Mucosa of descending colon (tissue), 3 donors: ENCODE measurements around the gene CTPS1. TPM values are rescaled to one million over a fixed set of nuclear protein-coding genes. Genes with fewer than 3 reads are reported as not detected.

ENCODE experiments used
- ATAC-seq: fragments of 200-7000 bp; cut with Tn5 transposase; one replicate; pipeline ENCODE4 v1.9.1; 2020; ENCODE audit warnings: mild to moderate bottlenecking, moderate library complexity
- DNase-seq, 3 donors: peaks; one replicate each; pipeline ENCODE4 v3.0.0-alpha.2; 2020
- H3K36me3 ChIP-seq: fragments of 200-600 bp; one replicate; pipeline ENCODE4 v1.8.0; 2021; ENCODE audit warnings: low read depth, mild to moderate bottlenecking
- H3K4me1 ChIP-seq: fragments of 200-600 bp; one replicate; pipeline ENCODE4 v1.8.0; 2021; ENCODE audit warnings: low read depth, mild to moderate bottlenecking
- H3K4me3 ChIP-seq: fragments of 200-600 bp; one replicate; pipeline ENCODE4 v1.8.0; 2021; ENCODE audit warnings: mild to moderate bottlenecking
- H3K9me3 ChIP-seq: fragments of 200-600 bp; one replicate; pipeline ENCODE4 v1.8.0; 2021; ENCODE audit warnings: mild to moderate bottlenecking
- intact Hi-C, 2 donors: fragments of 100-400 bp; cut with DNase I in 1 of 2; cut with micrococcal nuclease in 1 of 2; formaldehyde crosslinking; loops; one replicate each; pipeline versions ENCODE4 v1.11.0 to v1.11.1; 2022; cut with DNase I, micrococcal nuclease
- total RNA-seq, 3 donors: library from RNA; stranded (reverse); fragmentation: NEBNext Ultra II Directional in 2 of 3; extraction: Animal tissue kit (Norgen Biotek cat#: 25700) in 2 of 3; gene quantifications; one replicate each; pipeline versions ENCODE4 v1.2.1 to v1.2.4, GENCODE V29; 2021 to 2023
- TF ChIP-seq, protein P1 (sequence below): fragments of 200-600 bp; IDR thresholded peaks from one replicate; pipeline ENCODE4 v1.8.0; 2022; ENCODE audit warnings: antibody characterized with exemption, mild to moderate bottlenecking
- donor health status: DM: no; HTN: no; CAD: no; lungs with moderate emphysema.
- donor health status: DM: no; HTN: no; CAD: no.
- donor health status: DM: no; HTN: yes; CAD: no.

Gene CTPS1
- total RNA-seq, 3 donors from 2014 or later, result 6.5 to 49.1 (median 15.7) TPM

DNA sequence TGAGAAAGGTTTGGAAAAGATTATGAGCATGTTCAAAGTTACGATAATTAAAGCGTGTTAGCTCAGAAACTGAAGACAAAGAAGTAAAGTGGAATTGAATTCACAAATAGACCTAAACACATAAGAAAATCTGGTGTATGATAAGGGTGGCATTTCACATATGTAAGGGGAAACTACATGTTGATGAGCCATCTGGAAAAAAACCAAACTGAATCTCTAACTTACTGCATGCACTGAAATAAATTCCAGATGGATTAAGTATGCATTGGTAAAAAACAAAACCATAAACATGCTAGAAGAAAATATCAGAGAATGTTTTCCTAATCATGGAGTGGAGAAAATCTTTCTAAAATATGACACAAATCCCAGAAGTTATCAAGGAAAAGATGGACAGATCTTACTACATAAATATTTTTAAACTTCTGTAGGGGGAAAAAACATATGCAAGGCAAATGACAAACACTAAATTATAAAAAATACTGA, 34.0 kb upstream of the CTPS1 start:
- no peak for DNase-seq
- ATAC-seq, result no peak
- H3K4me3 ChIP-seq, result no peak overlapping the region
- H3K4me1 ChIP-seq, result no peaks in the 10 kb centered on the region
- H3K36me3 ChIP-seq, result no peaks in the 10 kb centered on the region
- H3K9me3 ChIP-seq, result no peaks in the 10 kb centered on the region
- intact Hi-C loops, result loop anchor here in 1 of 2 donors (5.0 kb wide), 1 partner anchor 83 kb away; the partner anchor contains the start of gene CITED4
- TF ChIP-seq, protein P1, sequence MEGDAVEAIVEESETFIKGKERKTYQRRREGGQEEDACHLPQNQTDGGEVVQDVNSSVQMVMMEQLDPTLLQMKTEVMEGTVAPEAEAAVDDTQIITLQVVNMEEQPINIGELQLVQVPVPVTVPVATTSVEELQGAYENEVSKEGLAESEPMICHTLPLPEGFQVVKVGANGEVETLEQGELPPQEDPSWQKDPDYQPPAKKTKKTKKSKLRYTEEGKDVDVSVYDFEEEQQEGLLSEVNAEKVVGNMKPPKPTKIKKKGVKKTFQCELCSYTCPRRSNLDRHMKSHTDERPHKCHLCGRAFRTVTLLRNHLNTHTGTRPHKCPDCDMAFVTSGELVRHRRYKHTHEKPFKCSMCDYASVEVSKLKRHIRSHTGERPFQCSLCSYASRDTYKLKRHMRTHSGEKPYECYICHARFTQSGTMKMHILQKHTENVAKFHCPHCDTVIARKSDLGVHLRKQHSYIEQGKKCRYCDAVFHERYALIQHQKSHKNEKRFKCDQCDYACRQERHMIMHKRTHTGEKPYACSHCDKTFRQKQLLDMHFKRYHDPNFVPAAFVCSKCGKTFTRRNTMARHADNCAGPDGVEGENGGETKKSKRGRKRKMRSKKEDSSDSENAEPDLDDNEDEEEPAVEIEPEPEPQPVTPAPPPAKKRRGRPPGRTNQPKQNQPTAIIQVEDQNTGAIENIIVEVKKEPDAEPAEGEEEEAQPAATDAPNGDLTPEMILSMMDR, result no peak

DNA sequence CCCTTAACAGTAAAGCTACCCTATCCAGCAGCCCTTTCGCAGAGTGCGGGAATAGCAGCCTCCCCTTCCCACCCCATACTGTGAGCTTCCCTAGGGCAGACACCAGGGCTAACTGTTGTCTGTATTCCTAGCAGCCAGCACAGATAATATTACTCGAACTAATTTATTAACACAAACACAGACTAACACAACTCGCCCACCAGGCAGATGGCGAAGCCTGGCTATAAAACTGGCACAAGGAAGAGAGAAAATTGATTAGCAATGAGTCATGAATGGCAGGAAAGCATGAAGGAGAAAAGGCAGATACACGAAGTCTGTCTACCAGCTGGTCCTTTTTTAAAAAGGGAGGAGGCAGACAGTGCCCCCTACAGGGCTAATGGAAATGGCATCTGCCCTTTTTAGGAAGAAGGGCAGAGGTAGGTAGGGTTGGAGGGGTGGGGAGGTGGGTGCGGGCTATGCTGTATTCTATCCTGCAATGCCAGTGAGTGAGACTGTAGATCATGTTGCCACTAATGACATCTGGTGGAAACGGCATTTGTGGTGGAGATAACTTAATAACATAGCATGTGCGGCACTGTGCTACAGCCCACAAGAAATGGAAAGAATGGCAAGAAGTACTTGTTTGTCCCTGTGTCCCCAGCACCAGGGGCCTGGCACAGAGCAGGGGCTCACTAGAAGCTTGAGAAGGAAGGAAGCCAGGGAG, 30.6 kb upstream of the CTPS1 start:
- intact Hi-C loops, result loop anchor here in 1 of 2 donors (5.0 kb wide), 1 partner anchor 87 kb away; the partner anchor contains the start of gene CITED4
- ATAC-seq (peak; percentile 79), DNase-seq (peak in 1 of 3 donors; percentile 70)
- no peaks in the 10 kb centered on the region for H3K9me3 ChIP-seq
- no peak overlapping the region for H3K4me3 ChIP-seq
- TF ChIP-seq, protein P1, result no peak
- no peaks in the 10 kb centered on the region for H3K36me3 ChIP-seq
- H3K4me1 ChIP-seq, result no peaks in the 10 kb centered on the region

DNA sequence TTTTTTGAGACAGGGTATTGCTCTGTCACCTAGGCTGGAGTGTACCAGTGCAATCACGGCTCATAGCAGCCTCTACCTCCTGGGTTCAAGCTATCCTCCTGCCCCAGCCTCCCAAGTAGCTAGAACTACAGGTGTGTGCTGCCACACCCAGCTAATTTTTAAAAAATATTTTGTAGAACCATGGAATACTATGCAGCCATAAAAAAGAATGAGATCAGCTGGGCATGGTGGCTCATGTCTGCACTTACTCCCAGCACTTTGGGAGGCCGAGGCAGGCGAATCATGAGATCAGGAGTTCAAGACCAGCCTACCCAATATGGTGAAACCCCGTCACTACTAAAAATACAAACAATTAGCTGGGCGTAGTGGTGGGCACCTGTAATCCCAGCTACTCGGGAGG, 29.9 kb upstream of the CTPS1 start:
- Histone ChIP-seq H3K4me3 (no peak overlapping the region), H3K36me3 (no peaks in the 10 kb centered on the region), H3K9me3 (no peaks in the 10 kb centered on the region), H3K4me1 (no peaks in the 10 kb centered on the region)
- DNase-seq (no peak), ATAC-seq (no peak)
- TF ChIP-seq, protein P1, result no peak
- intact Hi-C loops, result loop anchor here in 1 of 2 donors (5.0 kb wide), 1 partner anchor 87 kb away; the partner anchor contains the start of gene CITED4

DNA sequence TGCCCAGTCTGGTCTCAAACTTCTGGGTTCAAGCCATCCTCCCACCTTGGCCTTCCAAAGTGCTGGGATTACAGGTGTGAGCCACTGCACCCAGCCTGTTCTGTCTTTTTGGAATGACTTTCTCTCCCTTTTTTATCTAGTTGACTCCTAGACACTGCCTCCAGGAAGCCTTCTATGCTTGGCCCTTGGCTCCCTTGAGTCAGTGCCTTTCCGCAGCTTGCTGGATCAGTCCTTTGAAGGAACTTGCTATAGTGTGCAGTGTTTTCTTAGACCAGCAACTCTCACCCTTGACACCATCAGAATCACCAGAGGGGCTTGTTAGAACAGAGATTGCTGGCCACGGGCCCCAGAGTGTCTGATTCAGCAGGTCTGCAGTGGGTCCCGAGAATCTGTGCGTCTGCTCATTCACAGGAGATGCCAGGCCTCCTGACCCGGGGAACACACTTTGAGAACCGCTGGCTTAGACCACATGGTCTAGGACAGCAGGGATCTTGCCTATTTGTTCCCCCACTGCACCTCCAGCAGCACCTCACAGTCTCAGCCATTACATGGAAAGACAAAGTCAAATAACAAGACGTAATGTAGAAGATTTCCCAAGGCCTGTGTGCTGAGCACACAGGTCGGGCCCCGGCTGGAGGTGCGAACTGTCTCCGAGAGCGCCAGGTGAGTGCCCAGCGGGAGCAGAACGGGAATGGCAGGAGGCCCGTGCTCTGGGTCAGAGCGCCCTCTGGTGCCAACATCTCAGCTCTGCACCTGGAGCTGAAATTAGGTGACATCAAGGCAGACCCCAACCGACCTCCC, 27.4 kb upstream of the CTPS1 start:
- intact Hi-C loops, result loop anchor here (2.0 kb wide), 2 partner anchors 101 to 103 kb away; no protein-coding TSS in a partner anchor
- TF ChIP-seq, protein P1, result peak; percentile 81
- no peaks in the 10 kb centered on the region for H3K4me1 ChIP-seq
- ATAC-seq, result peak; percentile 95
- H3K9me3 ChIP-seq, result no peaks in the 10 kb centered on the region
- peak; percentile 68 to 81 (median 77) for DNase-seq
- no peak overlapping the region for H3K4me3 ChIP-seq
- H3K36me3 ChIP-seq, result no peaks in the 10 kb centered on the region

DNA sequence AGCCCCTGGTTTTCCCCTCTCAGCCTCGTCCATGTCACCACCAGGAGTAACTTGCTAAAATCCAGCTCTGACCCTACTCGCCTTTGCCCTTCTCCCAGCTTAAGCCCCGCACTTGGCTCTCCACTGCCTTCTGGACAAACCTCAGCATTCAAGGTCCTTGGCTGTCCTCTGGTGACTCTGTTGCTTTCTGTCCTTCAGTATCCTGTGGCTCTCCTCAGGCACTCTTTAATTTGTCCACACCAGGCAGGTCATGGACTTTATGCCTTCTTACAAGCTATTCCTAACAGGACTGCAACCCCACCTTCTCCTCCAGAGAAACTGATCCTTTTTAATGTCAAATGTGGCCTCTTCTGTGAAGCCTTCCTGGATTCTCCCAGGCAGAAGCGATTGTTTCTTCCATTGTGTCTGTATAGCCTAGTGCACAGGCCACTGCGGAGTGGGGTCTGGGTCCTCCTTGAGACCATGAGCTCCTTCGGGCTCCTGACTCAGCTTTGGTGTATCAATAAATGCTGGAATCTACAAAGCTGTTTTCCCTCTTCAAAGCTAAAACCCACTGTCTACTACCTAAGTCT, 26.7 kb upstream of the CTPS1 start:
- Histone ChIP-seq H3K4me1 (no peaks in the 10 kb centered on the region), H3K9me3 (no peaks in the 10 kb centered on the region), H3K4me3 (no peak overlapping the region), H3K36me3 (no peaks in the 10 kb centered on the region)
- intact Hi-C loops, result loop anchor here (2.0 kb wide), 2 partner anchors 102 to 104 kb away; no protein-coding TSS in a partner anchor
- ATAC-seq (no peak), DNase-seq (no peak)
- TF ChIP-seq, protein P1, result no peak
